Subcutaneous abdominal adipose tissue (tissue), 5 donors: ENCODE data around the gene NDRG2.
"Not testable (repeated sequence)": the region's sequence is repeated elsewhere in the genome, so short reads cannot be mapped to it uniquely, and the experiment has no call there.

Source experiments
- H3K27ac ChIP-seq: one replicate; pipeline ENCODE4 v1.7.0; 2013; ENCODE audit warnings: low read depth, mild to moderate bottlenecking, inconsistent platforms, low read length, moderate library complexity
- H3K27me3 ChIP-seq, 5 donors: one replicate each; pipeline ENCODE4 v1.7.0; 2013; ENCODE audit warnings: low read length in 5 of 5, inconsistent platforms in 1 of 5; ENCODE audit not compliant: control insufficient read depth in 5 of 5, insufficient read depth in 4 of 5
- H3K36me3 ChIP-seq, 5 donors: one replicate each; pipeline ENCODE4 v1.7.0; 2013; ENCODE audit warnings: low read length in 5 of 5; ENCODE audit not compliant: control insufficient read depth in 5 of 5, insufficient read depth in 5 of 5
- H3K4me1 ChIP-seq, 5 donors: one replicate each; pipeline ENCODE4 v1.7.0; 2013; ENCODE audit warnings: low read length in 5 of 5, mild to moderate bottlenecking in 3 of 5, moderate library complexity in 1 of 5; ENCODE audit not compliant: control insufficient read depth in 5 of 5, insufficient read depth in 5 of 5
- H3K4me3 ChIP-seq, 5 donors: one replicate each; pipeline ENCODE4 v1.7.0; 2013; ENCODE audit warnings: low read length in 5 of 5, low read depth in 1 of 5
- H3K9ac ChIP-seq, 5 donors: one replicate each; pipeline ENCODE4 v1.7.0; 2013; ENCODE audit warnings: low read length in 5 of 5, mild to moderate bottlenecking in 4 of 5, moderate library complexity in 3 of 5
- H3K9me3 ChIP-seq, 5 donors: one replicate each; pipeline ENCODE4 v1.7.0; 2013; ENCODE audit warnings: low read length in 5 of 5; ENCODE audit not compliant: control insufficient read depth in 5 of 5
- donor health status: healthy.
- donor health status: healthy.
- donor health status: healthy.
- donor health status: healthy.
- donor health status: healthy.

The NDRG2 gene

DNA sequence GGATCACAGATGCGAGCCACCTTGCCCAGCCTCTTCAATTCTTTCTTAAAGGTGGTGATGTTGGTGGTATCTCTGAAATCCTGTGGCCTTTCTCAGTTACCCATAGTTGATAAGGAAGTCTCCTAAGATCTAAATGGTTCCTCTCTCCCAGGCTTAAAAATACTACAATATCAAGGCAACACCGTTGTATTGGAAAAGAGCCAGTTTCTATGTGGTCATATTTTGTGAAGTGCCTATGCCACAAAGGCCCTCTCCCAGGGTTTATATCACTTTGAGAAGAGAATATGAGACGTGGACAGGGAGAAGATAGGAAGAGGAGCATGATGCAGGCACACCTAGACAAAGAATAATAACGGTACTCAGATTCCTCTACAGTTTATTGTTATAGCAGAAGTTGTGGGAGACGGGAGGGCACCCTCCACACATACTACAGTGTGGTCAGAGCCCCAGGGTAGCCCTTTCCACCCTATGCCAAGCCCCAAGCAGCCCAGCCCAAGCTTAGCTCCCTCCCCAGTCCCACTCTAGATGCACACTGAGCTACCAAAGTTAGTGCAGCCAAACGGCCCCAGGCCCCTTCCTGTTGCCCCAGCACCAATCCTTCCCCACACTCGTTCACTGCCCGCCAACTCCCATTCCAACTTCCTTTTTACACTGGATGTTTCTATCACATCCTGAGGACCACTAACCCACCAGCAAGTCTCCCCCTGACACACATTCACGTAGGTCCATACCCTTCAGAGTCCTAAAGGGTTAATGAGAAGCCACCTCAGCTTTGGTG lies 8.3 kb downstream of the NDRG2 start:
- H3K27ac ChIP-seq = no peak overlapping the region
- H3K27me3 ChIP-seq = no peaks in the 10 kb centered on the region
- H3K36me3 ChIP-seq = peaks cover 5 to 52% (median 48%) of the 10 kb centered on the region in 5 donors
- peaks cover 3 to 7% (median 4%) of the 10 kb centered on the region in 5 donors for H3K4me1 ChIP-seq
- no peak overlapping the region for H3K9ac ChIP-seq
- H3K4me3 ChIP-seq = no peak overlapping the region
- H3K9me3 ChIP-seq = no peaks in the 10 kb centered on the region

DNA sequence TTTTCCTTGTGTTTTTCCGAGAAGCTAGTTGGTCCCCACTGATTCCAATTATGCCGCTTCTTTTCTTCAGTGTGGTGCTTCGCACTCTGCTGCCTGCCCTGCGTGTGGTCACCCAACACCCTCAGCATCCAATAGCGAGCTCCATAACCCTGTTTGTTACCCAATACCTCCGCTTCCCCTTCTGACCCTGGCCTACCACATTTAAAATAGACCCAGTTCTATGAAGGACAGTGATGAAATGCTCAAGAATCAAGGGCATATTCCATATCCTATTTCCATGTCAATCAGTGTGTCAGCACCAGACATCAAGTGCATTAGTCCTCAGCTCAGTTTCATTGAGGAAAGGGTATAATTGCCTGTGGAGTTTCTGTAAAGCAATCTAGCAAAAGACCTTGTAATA lies 9.5 kb downstream of the NDRG2 start:
- no peak overlapping the region for H3K4me3 ChIP-seq
- H3K36me3 ChIP-seq = peaks cover 5 to 39% (median 35%) of the 10 kb centered on the region in 5 donors
- H3K27me3 ChIP-seq = no peaks in the 10 kb centered on the region
- no peak overlapping the region for H3K27ac ChIP-seq
- peak overlapping the region in 1 of 5 donors; percentile 31 for H3K9ac ChIP-seq
- no peaks in the 10 kb centered on the region for H3K9me3 ChIP-seq
- H3K4me1 ChIP-seq = peaks cover 3 to 7% (median 4%) of the 10 kb centered on the region in 5 donors

DNA sequence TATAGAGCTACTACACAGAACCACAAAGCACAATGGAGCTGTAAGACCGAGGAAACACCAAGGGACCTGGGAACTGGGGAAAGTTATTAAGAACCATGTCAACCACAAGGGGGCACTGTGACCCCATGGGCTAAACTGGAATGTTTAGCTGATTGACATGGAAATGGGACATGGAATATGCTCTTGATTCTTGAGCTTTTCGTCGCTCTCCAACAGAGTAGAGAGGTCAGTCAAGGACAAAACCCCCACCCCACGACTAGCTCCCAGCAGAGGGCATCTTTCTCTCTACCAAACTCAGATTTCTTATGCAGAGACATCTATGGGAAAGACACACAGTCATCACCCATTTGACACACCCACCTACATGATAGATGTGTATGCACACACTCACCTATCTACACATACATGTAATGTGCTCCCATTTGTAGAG lies 10.1 kb downstream of the NDRG2 start:
- Histone ChIP-seq H3K36me3 (peaks cover 5 to 36% (median 32%) of the 10 kb centered on the region in 5 donors), H3K9ac (no peak overlapping the region), H3K9me3 (no peaks in the 10 kb centered on the region), H3K4me1 (peaks cover 3 to 7% (median 4%) of the 10 kb centered on the region in 5 donors), H3K27ac (no peak overlapping the region), H3K27me3 (no peaks in the 10 kb centered on the region), H3K4me3 (no peak overlapping the region)

DNA sequence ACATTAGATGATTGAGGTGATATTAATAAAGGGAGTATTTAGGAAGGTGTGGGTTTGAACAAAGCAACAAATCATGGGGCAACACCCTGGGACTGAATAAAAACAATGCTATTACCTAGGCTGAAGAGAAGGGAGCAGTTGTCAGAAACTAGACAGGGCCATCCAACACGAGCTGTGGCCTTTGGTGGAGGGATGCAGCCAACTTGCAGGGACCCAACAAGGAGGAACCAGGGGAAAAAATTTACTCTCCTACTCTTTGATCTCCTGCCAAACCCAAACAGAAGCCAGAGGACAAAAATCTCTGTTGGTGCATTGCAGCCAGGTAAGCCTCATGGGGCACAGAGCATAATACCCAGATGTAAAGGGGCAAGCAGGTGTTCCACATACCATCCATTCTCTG lies 13.7 kb downstream of the NDRG2 start:
- Histone ChIP-seq H3K4me1 (peaks cover 3 to 7% (median 4%) of the 10 kb centered on the region in 5 donors), H3K36me3 (peaks cover 0 to under 1% (median 0%) of the 10 kb centered on the region in 5 donors), H3K9ac (no peak overlapping the region), H3K27ac (no peak overlapping the region), H3K4me3 (no peak overlapping the region), H3K9me3 (no peaks in the 10 kb centered on the region), H3K27me3 (no peaks in the 10 kb centered on the region)

DNA sequence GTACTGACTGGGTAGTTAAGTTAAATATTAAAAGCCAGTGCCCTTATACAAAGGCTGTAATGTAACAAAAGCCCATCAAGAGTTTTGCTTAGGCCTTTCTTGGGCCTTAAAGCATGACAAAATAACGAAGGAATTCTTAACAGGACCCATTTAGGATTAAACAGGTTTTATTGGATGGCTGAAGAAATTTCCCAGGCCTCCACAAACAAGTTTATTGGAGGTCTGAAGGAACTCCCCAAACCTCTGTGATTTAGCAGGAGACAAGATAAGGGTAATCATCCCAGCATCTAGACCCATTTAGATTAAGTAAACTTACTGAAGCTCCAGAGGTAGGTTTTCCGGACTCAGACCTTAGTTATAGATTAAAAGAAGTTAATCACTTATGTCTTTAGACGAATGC lies 15.1 kb downstream of the NDRG2 start:
- not testable (repeated sequence) for H3K9me3 ChIP-seq, H3K36me3 ChIP-seq, H3K9ac ChIP-seq, H3K27me3 ChIP-seq, H3K27ac ChIP-seq, H3K4me3 ChIP-seq, H3K4me1 ChIP-seq

DNA sequence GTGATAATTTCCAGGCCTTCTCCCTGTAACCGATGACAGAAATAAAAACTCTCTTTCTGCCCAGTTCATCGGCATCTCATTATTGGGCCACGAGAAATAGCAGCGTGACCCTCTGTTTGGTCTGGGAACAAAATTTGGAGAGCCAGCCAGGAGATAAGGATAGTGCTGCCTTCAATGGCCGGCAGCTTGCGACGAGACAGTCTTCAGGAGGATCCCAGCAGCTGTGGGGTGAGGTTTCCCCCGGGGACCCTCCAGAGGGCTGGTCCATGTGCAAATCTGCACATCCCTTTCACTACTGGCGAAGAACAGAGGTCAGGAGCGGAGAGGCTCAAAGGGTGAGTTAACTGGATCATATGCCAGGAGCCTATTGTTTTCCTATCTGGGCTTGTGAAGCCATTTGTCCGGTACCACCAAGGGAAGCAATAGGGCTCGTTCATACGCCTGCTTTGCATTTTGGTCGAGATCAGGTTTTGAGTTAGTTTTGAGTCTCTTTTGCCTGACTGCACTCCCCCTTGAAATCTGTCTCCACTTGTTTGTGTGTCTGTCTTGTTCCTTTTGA lies 21.0 kb downstream of the NDRG2 start:
- H3K9me3 ChIP-seq = no peaks in the 10 kb centered on the region
- H3K9ac ChIP-seq = no peak overlapping the region
- H3K36me3 ChIP-seq = no peaks in the 10 kb centered on the region
- peaks cover 2 to 5% (median 4%) of the 10 kb centered on the region in 5 donors for H3K4me1 ChIP-seq
- H3K27ac ChIP-seq = no peak overlapping the region
- H3K4me3 ChIP-seq = no peak overlapping the region
- no peaks in the 10 kb centered on the region for H3K27me3 ChIP-seq

DNA sequence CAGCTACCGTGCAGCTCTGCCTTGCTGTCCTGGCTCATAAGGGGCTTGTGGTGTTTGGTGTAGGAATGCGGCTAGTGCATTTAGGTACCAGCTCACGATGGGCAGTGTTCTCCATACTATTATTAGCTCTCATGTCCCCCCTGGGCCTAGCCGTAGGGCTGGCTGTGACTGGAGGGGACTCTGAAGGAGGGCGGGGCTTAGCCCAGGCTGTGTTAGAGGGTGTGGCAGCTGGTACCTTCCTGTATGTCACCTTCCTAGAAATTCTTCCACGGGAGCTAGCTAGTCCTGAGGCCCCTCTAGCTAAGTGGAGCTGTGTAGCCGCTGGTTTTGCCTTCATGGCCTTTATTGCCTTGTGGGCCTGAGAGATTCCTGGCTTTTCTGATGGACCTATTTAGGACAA lies 23.6 kb downstream of the NDRG2 start:
- no peaks in the 10 kb centered on the region for H3K9me3 ChIP-seq
- H3K36me3 ChIP-seq = peaks cover 7 to 14% (median 13%) of the 10 kb centered on the region in 5 donors
- no peak overlapping the region for H3K27ac ChIP-seq
- H3K27me3 ChIP-seq = no peaks in the 10 kb centered on the region
- H3K4me3 ChIP-seq = no peak overlapping the region
- peaks cover 2 to 9% (median 4%) of the 10 kb centered on the region in 5 donors for H3K4me1 ChIP-seq
- no peak overlapping the region for H3K9ac ChIP-seq

DNA sequence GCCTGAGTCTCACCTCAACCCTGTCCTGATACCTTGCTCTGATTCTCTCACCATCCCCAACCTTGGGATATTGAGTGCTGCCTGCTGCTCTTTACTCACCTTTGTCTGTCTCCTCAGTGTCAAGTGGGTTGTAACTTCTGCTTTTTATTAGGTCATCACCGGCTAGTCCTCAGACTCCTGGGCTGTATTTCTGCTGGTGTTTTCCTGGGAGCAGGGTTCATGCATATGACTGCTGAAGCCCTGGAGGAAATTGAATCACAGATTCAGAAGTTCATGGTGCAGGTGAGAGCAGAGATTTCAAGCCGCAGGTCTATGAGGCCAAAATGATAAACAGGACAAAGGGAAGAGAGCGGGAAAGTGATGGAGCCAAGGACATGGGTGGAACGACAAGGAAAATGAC lies 25.3 kb downstream of the NDRG2 start:
- Histone ChIP-seq H3K9ac (no peak overlapping the region), H3K4me1 (peaks cover 2 to 9% (median 4%) of the 10 kb centered on the region in 5 donors), H3K27ac (no peak overlapping the region), H3K4me3 (no peak overlapping the region), H3K27me3 (no peaks in the 10 kb centered on the region), H3K36me3 (peaks cover 18 to 31% (median 29%) of the 10 kb centered on the region in 5 donors), H3K9me3 (no peaks in the 10 kb centered on the region)

DNA sequence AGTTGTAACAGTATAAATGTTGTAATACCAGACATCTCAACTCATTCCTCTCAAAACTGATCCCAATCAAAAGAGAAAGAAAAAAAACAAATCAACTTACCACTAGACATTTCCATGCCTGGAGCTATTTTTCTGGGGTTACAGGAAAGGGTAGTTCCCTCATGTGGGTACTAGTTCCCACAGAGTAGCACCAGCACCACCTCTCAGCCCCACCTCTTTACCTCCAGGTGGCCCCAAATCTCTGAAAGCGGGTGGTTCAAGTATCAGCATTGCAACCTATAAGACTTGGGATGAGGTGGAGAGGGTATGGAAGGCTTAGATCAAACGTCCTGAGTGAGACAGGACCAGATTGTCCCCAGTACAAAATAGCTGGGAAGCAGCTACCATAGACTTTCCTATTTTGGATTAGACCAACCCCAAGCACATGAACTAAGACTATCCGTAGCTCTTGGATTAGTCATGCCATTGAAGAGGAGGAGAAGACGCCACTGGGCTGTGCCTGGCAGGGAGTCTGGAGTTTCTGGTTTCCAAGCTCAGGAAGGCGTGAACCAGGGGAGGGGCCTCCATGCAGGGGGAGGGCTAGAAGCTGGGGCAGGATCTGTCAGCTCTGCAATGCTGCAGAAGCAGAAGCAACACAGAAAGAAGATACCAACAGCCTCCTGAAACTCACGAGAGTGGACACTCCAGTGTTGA lies 26.0 kb downstream of the NDRG2 start, which contains the start of gene SLC39A2:
SLC39A2 (plus strand) TSS at position 620 of the 693 bp plus-strand sequence. CDS start 154 bp downstream, outside the sequence.
- Histone ChIP-seq H3K4me3 (no peak within 1 kb of the TSS), H3K27me3 (no peaks in the 10 kb centered on the region), H3K9ac (no peak within 1 kb of the TSS), H3K4me1 (peaks cover 2 to 9% (median 4%) of the 10 kb centered on the region in 5 donors), H3K27ac (peak within 1 kb of the TSS; percentile 23), H3K9me3 (no peaks in the 10 kb centered on the region), H3K36me3 (peaks cover 25 to 38% (median 37%) of the 10 kb centered on the region in 5 donors)

DNA sequence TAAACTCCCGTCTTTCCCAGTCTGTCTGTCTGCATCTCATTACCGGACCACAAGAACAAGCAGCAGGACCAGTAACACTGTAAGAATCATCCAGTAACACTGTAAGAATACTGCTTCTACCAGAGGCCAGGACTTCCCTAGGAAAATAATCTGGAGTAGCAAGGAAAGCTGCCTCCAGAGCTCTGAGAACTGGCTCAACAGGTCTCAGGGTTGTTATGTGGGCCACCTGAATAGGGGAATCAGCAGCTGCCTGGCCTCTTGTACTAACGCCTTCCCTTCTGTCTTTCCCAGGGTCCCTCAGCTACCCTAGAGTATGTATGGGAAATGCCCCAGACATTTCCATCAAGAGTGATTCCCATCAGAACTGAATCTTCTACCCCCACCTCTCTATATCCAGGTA lies 26.7 kb downstream of the NDRG2 start:
- H3K4me1 ChIP-seq = peaks cover 2 to 9% (median 4%) of the 10 kb centered on the region in 5 donors
- H3K9ac ChIP-seq = no peak overlapping the region
- peaks cover 25 to 44% (median 41%) of the 10 kb centered on the region in 5 donors for H3K36me3 ChIP-seq
- H3K4me3 ChIP-seq = no peak overlapping the region
- no peak overlapping the region for H3K27ac ChIP-seq
- no peaks in the 10 kb centered on the region for H3K9me3 ChIP-seq
- H3K27me3 ChIP-seq = no peaks in the 10 kb centered on the region
